Endothelial cell of umbilical vein (primary cell): ENCODE data around the gene NCKAP5. TPM values are rescaled to one million over a fixed set of nuclear protein-coding genes. Genes with fewer than 3 reads are reported as not detected.

Experiments
- BruUV-seq: library from RNA; stranded (reverse); fragments of 400-500 nt; replicated peaks from 2 replicates; lab custom pipeline; 2021; lab: Mats Ljungman, UMichigan
- CTCF ChIA-PET: fragments of 300-600, 350-600 bp; sonication (Branson Sonifier 250); formaldehyde crosslinking; loops from one replicate; lab custom pipeline; 2021; ENCODE audit warnings: antibody characterized with exemption, inconsistent platforms; lab: Charles Lee
- POLR2A ChIA-PET: fragments of 300-600, 350-600 bp; sonication (Branson Sonifier 250); formaldehyde crosslinking; loops from one replicate; lab custom pipeline; 2021; ENCODE audit warnings: antibody characterized with exemption, inconsistent platforms; lab: Charles Lee
- DNase-seq: peaks from one replicate; pipeline ENCODE4 v3.0.0-alpha.2; 2011; ENCODE audit warnings: low read depth, low spot score
- FAIRE-seq: peaks from 2 replicates; lab custom pipeline; 2011; peaks lifted over from hg19 to GRCh38; lab: Jason Lieb, UNC
- H2AFZ ChIP-seq: 2 replicates; pipeline ENCODE4 v1.6.0; 2012; ENCODE audit warnings: low read depth, low read length, control low read depth, inconsistent platforms
- H3K27ac ChIP-seq: 2 replicates; pipeline ENCODE4 v1.5.1; 2011; ENCODE audit warnings: low read depth, mild to moderate bottlenecking, control low read depth, low read length, moderate library complexity; ENCODE audit not compliant: insufficient read depth
- H3K27me3 ChIP-seq, 2 experiments: 2 replicates each; pipeline versions ENCODE4 v1.6.0 to v1.6.1; 2011; ENCODE audit warnings: low read length in 2 of 2, mixed read lengths in 1 of 2; ENCODE audit not compliant: control insufficient read depth in 2 of 2, insufficient read depth in 2 of 2
- H3K36me3 ChIP-seq, 2 experiments: 2 replicates in 1 of 2; 3 replicates in 1 of 2; pipeline ENCODE4 v1.5.1; 2011; ENCODE audit warnings: low read length in 2 of 2, mild to moderate bottlenecking in 1 of 2, moderate library complexity in 1 of 2; ENCODE audit not compliant: control insufficient read depth in 2 of 2, insufficient read depth in 2 of 2; ENCODE audit errors: extremely low read depth in 1 of 2
- H3K4me1 ChIP-seq: 3 replicates; pipeline ENCODE4 v1.5.1; 2011; ENCODE audit warnings: mild to moderate bottlenecking, low read length; ENCODE audit not compliant: control insufficient read depth, insufficient read depth; ENCODE audit errors: extremely low read depth
- H3K4me2 ChIP-seq: 2 replicates; pipeline ENCODE4 v1.6.1; 2011; ENCODE audit warnings: low read length, control low read depth, mixed read lengths; ENCODE audit not compliant: insufficient read depth
- H3K4me3 ChIP-seq, 3 experiments: fragments of 200-600 bp in 1 of 3; sonication (generic), shearing (Covaris generic) in 1 of 3; replicated peaks in 1 of 3; 2 replicates each; pipeline ENCODE4 v1.5.1; 2011 to 2016; ENCODE audit warnings: control low read depth in 3 of 3, low read length in 3 of 3, mild to moderate bottlenecking in 2 of 3, inconsistent platforms in 1 of 3, low read depth in 1 of 3, moderate library complexity in 1 of 3; ENCODE audit not compliant: insufficient read depth in 1 of 3
- H3K79me2 ChIP-seq: 2 replicates; pipeline ENCODE4 v1.6.0; 2012; ENCODE audit warnings: low read length, inconsistent platforms; ENCODE audit not compliant: control insufficient read depth, insufficient read depth
- H3K9ac ChIP-seq: replicated peaks from 2 replicates; pipeline ENCODE3; 2011; ENCODE audit warnings: low read length, control low read depth; ENCODE audit not compliant: insufficient read depth; ENCODE audit errors: extremely low read depth
- H3K9me1 ChIP-seq: replicated peaks from 3 replicates; pipeline ENCODE4 v1.6.0; 2011; ENCODE audit warnings: mild to moderate bottlenecking, low read length; ENCODE audit not compliant: control insufficient read depth, insufficient read depth; ENCODE audit errors: extremely low read depth
- H3K9me3 ChIP-seq: replicated peaks from 2 replicates; pipeline ENCODE4 v1.5.1; 2012; ENCODE audit warnings: low read length, inconsistent platforms; ENCODE audit not compliant: control insufficient read depth, insufficient read depth
- H4K20me1 ChIP-seq: replicated peaks from 2 replicates; pipeline ENCODE3; 2011; ENCODE audit warnings: mild to moderate bottlenecking, low read length; ENCODE audit not compliant: control insufficient read depth, insufficient read depth; ENCODE audit errors: extremely low read depth
- CTCF ChIP-seq, 2 donors: IDR thresholded peaks; 1 replicate in 1 of 2; 2 replicates in 1 of 2; pipeline ENCODE4 v1.5.1; 2011; ENCODE audit warnings: low read length in 2 of 2, mild to moderate bottlenecking in 2 of 2, moderate library complexity in 2 of 2, control low read depth in 1 of 2, inconsistent platforms in 1 of 2, low read depth in 1 of 2; ENCODE audit not compliant: insufficient read depth in 1 of 2; ENCODE audit errors: extremely low read depth in 1 of 2
- EZH2 ChIP-seq: IDR thresholded peaks from 2 replicates; pipeline ENCODE4 v1.6.1; 2012; ENCODE audit warnings: borderline replicate concordance, low read depth, mild to moderate bottlenecking, moderate library complexity, low read length, inconsistent platforms; ENCODE audit not compliant: severe bottlenecking
- FOS ChIP-seq: IDR thresholded peaks from 2 replicates; pipeline ENCODE4 v1.6.1; 2011; ENCODE audit warnings: mild to moderate bottlenecking, low read length, moderate library complexity, borderline replicate concordance; ENCODE audit not compliant: insufficient read depth
- GATA2 ChIP-seq: IDR thresholded peaks from 2 replicates; pipeline ENCODE4 v1.7.0; 2011; ENCODE audit warnings: low read depth, mild to moderate bottlenecking, moderate library complexity, mixed read lengths, low read length; ENCODE audit not compliant: insufficient read length, insufficient read depth
- MAX ChIP-seq: IDR thresholded peaks from 2 replicates; pipeline ENCODE4 v1.6.1; 2011; ENCODE audit not compliant: insufficient read depth, insufficient read length
- POLR2A ChIP-seq: IDR thresholded peaks from 2 replicates; pipeline ENCODE4 v1.6.1; 2012; ENCODE audit warnings: low read depth, mild to moderate bottlenecking, control low read depth, low read length
- POLR2AphosphoS5 ChIP-seq: IDR thresholded peaks from 2 replicates; pipeline ENCODE4 v1.6.1; 2012; ENCODE audit warnings: low read depth, mild to moderate bottlenecking, control low read depth, low read length, moderate library complexity; ENCODE audit not compliant: insufficient read depth
- dilution Hi-C: fragments of 300-500 bp; cut with MboI; formaldehyde crosslinking; loops from one replicate; pipeline ENCODE4 v1.15.0; 2019; ENCODE audit warnings: low sequenced_read_pairs; ENCODE audit not compliant: extremely low pct_ligation_motif_present
- intact Hi-C: fragments of 100-400 bp; cut with micrococcal nuclease; formaldehyde crosslinking; loops from one replicate; pipeline ENCODE4 v1.10.0; 2022
- polyA plus RNA-seq, 4 experiments: library from polyadenylated mRNA; depleted of rRNA in 3 of 4; stranded (reverse) in 3 of 4; unstranded in 1 of 4; fragments of >200 nt; gene quantifications; 2 replicates each; pipeline versions ENCODE4 v1.2.1 to v1.2.3, GENCODE V29; 2011 to 2012; ENCODE audit warnings: missing spikeins in 1 of 4
- total RNA-seq: library from RNA; stranded (reverse); gene quantifications from 2 replicates; pipeline ENCODE4 v1.2.3, GENCODE V29; 2021

The NCKAP5 gene
- total and polyA plus RNA-seq, 2 donors (not counting 3 experiments of a cell fraction or from before 2014, with no cell fraction given): 0.47 to 3.3 TPM

- no TSS peak for BruUV-seq
- ChIA-PET POLR2A (no interaction called here), CTCF (no interaction called here)
- Histone ChIP-seq H3K79me2 (no peaks in the 10 kb centered on the region), H3K9me3 (no peaks in the 10 kb centered on the region), H3K9ac (no peak overlapping the region), H3K4me2 (no peak overlapping the region), H3K27ac (no peak overlapping the region), H3K4me3 (no peak overlapping the region), H2AFZ (no peak overlapping the region), H4K20me1 (no peaks in the 10 kb centered on the region), H3K4me1 (no peaks in the 10 kb centered on the region), H3K27me3 (no peaks in the 10 kb centered on the region), H3K9me1 (no peaks in the 10 kb centered on the region), H3K36me3 (no peaks in the 10 kb centered on the region)
- dilution Hi-C loops: no loop called here
- TF ChIP-seq FOS (no peak), MAX (no peak), EZH2 (no peak), POLR2A (no peak)
- intact Hi-C loops: no loop called here
- FAIRE-seq: no peak
- DNase-seq: no peak
These were observed 811.2 kb downstream of the NCKAP5 start for GRCh38 chr2:132757002-132757589.

GRCh38 chr2:132754867-132755472 lies 813.3 kb downstream of the NCKAP5 start:
- intact Hi-C loops: no loop called here
- no peak for FAIRE-seq

More at GRCh38 chr2:132754867-132755472, 813.3 kb downstream of the NCKAP5 start:
- no peak overlapping the region for H3K27ac ChIP-seq
- no peaks in the 10 kb centered on the region for H3K4me1 ChIP-seq
- H4K20me1 ChIP-seq: no peaks in the 10 kb centered on the region
- H3K4me3 ChIP-seq: no peak overlapping the region
- POLR2A ChIA-PET: no interaction called here
- H3K9me3 ChIP-seq: no peaks in the 10 kb centered on the region
- H3K9me1 ChIP-seq: no peaks in the 10 kb centered on the region
- DNase-seq: no peak
- H3K79me2 ChIP-seq: no peaks in the 10 kb centered on the region
- dilution Hi-C loops: no loop called here
- H3K9ac ChIP-seq: no peak overlapping the region
- no peaks in the 10 kb centered on the region for H3K36me3 ChIP-seq
- no peaks in the 10 kb centered on the region for H3K27me3 ChIP-seq
- H2AFZ ChIP-seq: no peak overlapping the region
- TF ChIP-seq POLR2AphosphoS5 (no peak), GATA2 (no peak), CTCF (IDR thresholded peaks at IDR 0.05; ENCODE audit: extremely low read depth in 1 of 2, insufficient read depth in 1 of 2, low read depth in 1 of 2, low read length in 2 of 2) (no peak)
- CTCF ChIA-PET: no interaction called here
- no peak overlapping the region for H3K4me2 ChIP-seq
- BruUV-seq: no TSS peak
